Esophagus muscularis mucosa (tissue), 4 donors: ENCODE data around the gene COG5. TPM values are rescaled to one million over a fixed set of nuclear protein-coding genes. Genes with fewer than 3 reads are reported as not detected.

Source experiments
- DNase-seq: peaks from one replicate; pipeline ENCODE4 v3.0.0-alpha.2; 2017; ENCODE audit errors: extremely low spot score
- H3K27ac ChIP-seq, 4 donors: fragments of 200-600 bp; sonication (generic); replicated peaks in 1 of 4; 1 replicate in 3 of 4; 2 replicates in 1 of 4; pipeline ENCODE4 v1.5.1; 2016 to 2019; ENCODE audit warnings: mild to moderate bottlenecking in 1 of 4
- H3K27me3 ChIP-seq, 4 donors: fragments of 200-600 bp; sonication (generic); one replicate each; pipeline versions ENCODE4 v1.5.1 to v1.6.0; 2016 to 2019
- H3K36me3 ChIP-seq, 4 donors: fragments of 200-600 bp; sonication (generic); one replicate each; pipeline ENCODE4 v1.5.1; 2016 to 2019
- H3K4me1 ChIP-seq, 4 donors: fragments of 200-600 bp; sonication (generic); one replicate each; pipeline ENCODE4 v1.5.1; 2016 to 2019
- H3K4me3 ChIP-seq, 4 donors: fragments of 200-600 bp; sonication (generic); 1 replicate in 2 of 4; 2 replicates in 2 of 4; pipeline ENCODE4 v1.5.1; 2016 to 2019; ENCODE audit warnings: mild to moderate bottlenecking in 4 of 4, moderate library complexity in 1 of 4
- H3K9me3 ChIP-seq, 4 donors: fragments of 200-600 bp; sonication (generic); 1 replicate in 3 of 4; 2 replicates in 1 of 4; pipeline ENCODE4 v1.5.1; 2016 to 2019
- CTCF ChIP-seq, 3 experiments: fragments of 200-600 bp in 2 of 3; fragments of 450-650 bp in 1 of 3; sonication (generic) in 2 of 3; IDR thresholded peaks; one replicate each; pipeline ENCODE4 v1.5.1; 2017 to 2019; ENCODE audit warnings: antibody characterized with exemption in 3 of 3, mild to moderate bottlenecking in 2 of 3, moderate library complexity in 1 of 3
- EP300 ChIP-seq: sonication (generic); formaldehyde crosslinking; IDR thresholded peaks from one replicate; pipeline ENCODE4 v1.6.1; 2017; ENCODE audit warnings: antibody characterized with exemption
- POLR2A ChIP-seq: fragments of 450-650 bp; IDR thresholded peaks from one replicate; pipeline ENCODE4 v1.6.1; 2017; ENCODE audit warnings: antibody characterized with exemption, moderate library complexity, mild to moderate bottlenecking, low read depth
- POLR2AphosphoS5 ChIP-seq, 2 donors: sonication (generic); formaldehyde crosslinking; IDR thresholded peaks; one replicate each; pipeline ENCODE4 v1.6.1; 2017; ENCODE audit warnings: antibody characterized with exemption in 2 of 2
- WGBS: methylation state at CpG from one replicate; pipeline ENCODE4 v1.1.5; 2018; 5-methylcytosine and 5-hydroxymethylcytosine counted together
- intact Hi-C: fragments of 100-400 bp; cut with DNase I; formaldehyde crosslinking; loops from one replicate; pipeline ENCODE4 v1.15.1; 2023
- total RNA-seq, 4 donors: library from RNA; depleted of rRNA; stranded (reverse); fragments of >200 nt; gene quantifications; one replicate each; pipeline versions ENCODE4 v1.1.0 to v1.2.1, GENCODE V29; 2016

The COG5 gene
- total RNA-seq, 4 donors from 2014 or later = 20.3 to 33.4 (median 24.9) TPM

- no peak overlapping the region for H3K27ac ChIP-seq
- H3K27me3 ChIP-seq = no peaks in the 10 kb centered on the region
- no peaks in the 10 kb centered on the region for H3K9me3 ChIP-seq
- 59% methylated on average over 1 of the region's 1 CpG for WGBS
- H3K4me3 ChIP-seq = no peak overlapping the region
- H3K36me3 ChIP-seq = no peaks in the 10 kb centered on the region
- TF ChIP-seq EP300 = no peak
- no peak for TF ChIP-seq POLR2A
- TF ChIP-seq CTCF (IDR thresholded peaks at IDR 0.05) = no peak
- no peak for TF ChIP-seq POLR2AphosphoS5 (IDR thresholded peaks at IDR 0.05)
- no peak for DNase-seq
- no peaks in the 10 kb centered on the region for H3K4me1 ChIP-seq
- intact Hi-C loops = no loop called here
Observed at GRCh38 chr7:107370816-107371215, 192.9 kb downstream of the COG5 start.

DNA sequence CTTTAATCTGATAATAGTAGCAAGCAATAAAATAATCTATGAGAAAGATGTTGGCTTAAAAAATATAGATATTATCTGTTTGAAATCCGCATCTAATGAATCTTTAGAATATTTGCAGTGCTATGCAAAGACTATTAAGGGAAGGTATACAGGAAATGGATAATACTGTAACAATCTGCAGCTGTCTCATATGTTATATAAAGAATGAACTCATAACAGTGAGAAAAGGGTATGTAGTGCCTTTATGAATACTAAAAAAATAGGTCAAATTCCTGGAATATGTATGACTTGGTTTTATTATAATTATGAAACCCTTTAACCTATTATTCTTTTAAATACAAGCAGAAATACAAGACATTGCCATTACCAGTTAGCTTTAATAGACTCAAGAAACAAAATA lies 198.9 kb downstream of the COG5 start:
- Histone ChIP-seq H3K4me1 (no peaks in the 10 kb centered on the region), H3K27ac (no peak overlapping the region), H3K9me3 (peaks cover 0 to 4% (median 0%) of the 10 kb centered on the region in 4 donors), H3K27me3 (no peaks in the 10 kb centered on the region), H3K36me3 (peaks cover 16 to 28% (median 22%) of the 10 kb centered on the region in 4 donors), H3K4me3 (no peak overlapping the region)
- 92% methylated on average over 1 of the region's 1 CpG for WGBS
- DNase-seq = no peak
- no peak for TF ChIP-seq POLR2AphosphoS5 (IDR thresholded peaks at IDR 0.05)
- TF ChIP-seq CTCF (IDR thresholded peaks at IDR 0.05) = no peak
- TF ChIP-seq EP300 = no peak
- TF ChIP-seq POLR2A = no peak
- intact Hi-C loops = no loop called here

GRCh38 chr7:107359520-107360316 lies 204.0 kb downstream of the COG5 start:
- peaks cover 17 to 43% (median 27%) of the 10 kb centered on the region in 4 donors for H3K36me3 ChIP-seq
- intact Hi-C loops = no loop called here
- H3K4me3 ChIP-seq = no peak overlapping the region
- no peaks in the 10 kb centered on the region for H3K4me1 ChIP-seq
- H3K27ac ChIP-seq = no peak overlapping the region
- TF ChIP-seq CTCF (IDR thresholded peaks at IDR 0.05) = no peak
- TF ChIP-seq EP300 = no peak
- no peak for TF ChIP-seq POLR2A
- TF ChIP-seq POLR2AphosphoS5 (IDR thresholded peaks at IDR 0.05) = no peak
- H3K9me3 ChIP-seq = peaks cover 0 to 4% (median 0%) of the 10 kb centered on the region in 4 donors
- H3K27me3 ChIP-seq = no peaks in the 10 kb centered on the region
- DNase-seq = no peak
- 87% methylated on average over 7 of the region's 9 CpGs for WGBS

GRCh38 chr7:107355616-107356015 lies 208.1 kb downstream of the COG5 start:
- H3K27ac ChIP-seq = no peak overlapping the region
- H3K27me3 ChIP-seq = no peaks in the 10 kb centered on the region
- TF ChIP-seq POLR2AphosphoS5 (IDR thresholded peaks at IDR 0.05) (no peak), POLR2A (no peak), CTCF (IDR thresholded peaks at IDR 0.05) (no peak), EP300 (no peak)
- peaks cover 6 to 23% (median 13%) of the 10 kb centered on the region in 4 donors for H3K36me3 ChIP-seq
- H3K9me3 ChIP-seq = peaks cover 0 to 4% (median 0%) of the 10 kb centered on the region in 4 donors
- no peaks in the 10 kb centered on the region for H3K4me1 ChIP-seq
- WGBS = 89% methylated on average over 2 of the region's 2 CpGs
- intact Hi-C loops = no loop called here
- DNase-seq = no peak
- H3K4me3 ChIP-seq = no peak overlapping the region

GRCh38 chr7:107354640-107355039 lies 209.1 kb downstream of the COG5 start:
- Histone ChIP-seq H3K4me3 (no peak overlapping the region), H3K27ac (no peak overlapping the region), H3K4me1 (no peaks in the 10 kb centered on the region), H3K9me3 (no peaks in the 10 kb centered on the region), H3K27me3 (no peaks in the 10 kb centered on the region), H3K36me3 (peaks cover 0 to 13% (median 4%) of the 10 kb centered on the region in 4 donors)
- TF ChIP-seq POLR2A (no peak), POLR2AphosphoS5 (IDR thresholded peaks at IDR 0.05) (no peak), CTCF (IDR thresholded peaks at IDR 0.05) (no peak), EP300 (no peak)
- intact Hi-C loops = no loop called here
- 98% methylated on average over 3 of the region's 3 CpGs for WGBS
- no peak for DNase-seq
